ENCODE data around the gene PRICKLE3. TPM values are rescaled to one million over a fixed set of nuclear protein-coding genes. Genes with fewer than 3 reads are reported as not detected.

PRICKLE3 gene
- total and polyA plus RNA-seq, 8 donors: 3.7 to 65.1 (median 7.1) TPM

- no peaks in the 10 kb centered on the region for H3K27me3 ChIP-seq
- H3K27ac ChIP-seq: no peak overlapping the region
- no peak overlapping the region for H3K4me3 ChIP-seq
- no peaks in the 10 kb centered on the region for H3K9me3 ChIP-seq
- intact Hi-C loops (cut with DNase I; ENCODE audit: low total_unique reads): no loop called here
- H3K36me3 ChIP-seq: no peaks in the 10 kb centered on the region
- no peak for DNase-seq
- H3K4me1 ChIP-seq: no peaks in the 10 kb centered on the region
- TF ChIP-seq POLR2AphosphoS5 (IDR thresholded peaks at IDR 0.05) (no peak), CTCF (IDR thresholded peaks at IDR 0.05) (no peak), POLR2A (IDR thresholded peaks at IDR 0.05) (no peak), EP300 (IDR thresholded peaks at IDR 0.05) (no peak)
These were observed 33.9 kb upstream of the PRICKLE3 start for GRCh38 chrX:49220100-49220499.

- Histone ChIP-seq H3K9me3 (no peaks in the 10 kb centered on the region), H3K4me1 (no peaks in the 10 kb centered on the region), H3K36me3 (no peaks in the 10 kb centered on the region), H3K4me3 (no peak overlapping the region), H3K27me3 (no peaks in the 10 kb centered on the region), H3K27ac (no peak overlapping the region)
- TF ChIP-seq CTCF (IDR thresholded peaks at IDR 0.05) (no peak), EP300 (IDR thresholded peaks at IDR 0.05) (no peak), POLR2AphosphoS5 (IDR thresholded peaks at IDR 0.05) (no peak), POLR2A (IDR thresholded peaks at IDR 0.05) (no peak)
- 78 to 88% (median 88%) methylated on average over 10 to 14 of the region's 14 CpGs for WGBS, 5 donors
- DNase-seq: no peak
- intact Hi-C loops (cut with DNase I; ENCODE audit: low total_unique reads): no loop called here
These were observed 28.9 kb upstream of the PRICKLE3 start for GRCh38 chrX:49214996-49215526.

- no peaks in the 10 kb centered on the region for H3K36me3 ChIP-seq
- no peaks in the 10 kb centered on the region for H3K9me3 ChIP-seq
- TF ChIP-seq POLR2AphosphoS5 (IDR thresholded peaks at IDR 0.05) (no peak), POLR2A (IDR thresholded peaks at IDR 0.05) (no peak), CTCF (IDR thresholded peaks at IDR 0.05) (no peak), EP300 (IDR thresholded peaks at IDR 0.05) (no peak)
- WGBS, 5 donors: 75 to 92% (median 80%) methylated on average over 2 of the region's 2 CpGs
- H3K4me1 ChIP-seq: no peaks in the 10 kb centered on the region
- intact Hi-C loops (cut with DNase I; ENCODE audit: low total_unique reads): no loop called here
- H3K27me3 ChIP-seq: no peaks in the 10 kb centered on the region
- no peak for DNase-seq
- no peak overlapping the region for H3K27ac ChIP-seq
- no peak overlapping the region for H3K4me3 ChIP-seq
These were observed 28.2 kb upstream of the PRICKLE3 start for GRCh38 chrX:49214416-49214815.

GRCh38 chrX:49212861-49213260 is 26.7 kb upstream of the PRICKLE3 start:
- TF ChIP-seq POLR2AphosphoS5 (IDR thresholded peaks at IDR 0.05) (no peak), EP300 (IDR thresholded peaks at IDR 0.05) (no peak), CTCF (IDR thresholded peaks at IDR 0.05) (no peak), POLR2A (IDR thresholded peaks at IDR 0.05) (no peak)
- no peak for DNase-seq
- WGBS, 5 donors: 36 to 75% (median 71%) methylated on average over 1 of the region's 1 CpG
- Histone ChIP-seq H3K27me3 (peaks cover 0 to 5% (median 0%) of the 10 kb centered on the region in 3 donors), H3K36me3 (no peaks in the 10 kb centered on the region), H3K27ac (no peak overlapping the region), H3K4me1 (no peaks in the 10 kb centered on the region), H3K4me3 (no peak overlapping the region), H3K9me3 (no peaks in the 10 kb centered on the region)
- intact Hi-C loops (cut with DNase I; ENCODE audit: low total_unique reads): no loop called here
